ENCODE results near the gene AFF4.

DNA sequence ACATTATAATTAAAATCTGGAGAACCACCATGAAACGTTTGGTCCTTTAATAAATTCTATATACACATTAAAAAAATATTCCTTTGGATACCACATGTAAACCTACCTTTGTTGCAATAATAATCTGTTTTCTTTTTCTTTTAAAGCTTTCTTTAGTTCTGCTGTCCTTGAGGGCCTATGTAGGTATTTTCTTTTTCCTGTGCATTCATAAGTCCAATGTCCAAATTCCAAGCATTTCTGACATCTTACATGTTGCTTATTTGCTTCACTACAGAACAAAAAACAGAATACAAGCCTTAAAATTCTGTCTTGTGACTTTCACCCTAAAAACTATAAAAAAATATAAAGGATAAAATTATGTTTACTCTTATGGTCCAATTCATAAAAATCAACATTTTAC, 43.2 kb upstream of the AFF4 start:
- TF ChIP-seq SMC3 (conservative IDR thresholded peaks at IDR 0.05; ENCODE audit: poor library complexity), result no peak
- TF ChIP-seq, protein P1, sequence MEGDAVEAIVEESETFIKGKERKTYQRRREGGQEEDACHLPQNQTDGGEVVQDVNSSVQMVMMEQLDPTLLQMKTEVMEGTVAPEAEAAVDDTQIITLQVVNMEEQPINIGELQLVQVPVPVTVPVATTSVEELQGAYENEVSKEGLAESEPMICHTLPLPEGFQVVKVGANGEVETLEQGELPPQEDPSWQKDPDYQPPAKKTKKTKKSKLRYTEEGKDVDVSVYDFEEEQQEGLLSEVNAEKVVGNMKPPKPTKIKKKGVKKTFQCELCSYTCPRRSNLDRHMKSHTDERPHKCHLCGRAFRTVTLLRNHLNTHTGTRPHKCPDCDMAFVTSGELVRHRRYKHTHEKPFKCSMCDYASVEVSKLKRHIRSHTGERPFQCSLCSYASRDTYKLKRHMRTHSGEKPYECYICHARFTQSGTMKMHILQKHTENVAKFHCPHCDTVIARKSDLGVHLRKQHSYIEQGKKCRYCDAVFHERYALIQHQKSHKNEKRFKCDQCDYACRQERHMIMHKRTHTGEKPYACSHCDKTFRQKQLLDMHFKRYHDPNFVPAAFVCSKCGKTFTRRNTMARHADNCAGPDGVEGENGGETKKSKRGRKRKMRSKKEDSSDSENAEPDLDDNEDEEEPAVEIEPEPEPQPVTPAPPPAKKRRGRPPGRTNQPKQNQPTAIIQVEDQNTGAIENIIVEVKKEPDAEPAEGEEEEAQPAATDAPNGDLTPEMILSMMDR (IDR thresholded peaks at IDR 0.05; ENCODE audit: poor library complexity, severe bottlenecking), result no peak

Data from neural cell (in vitro differentiated cells).